SU-DHL-6 (cell line): ENCODE measurements around the gene FREY1.

Experiments
- H2AFZ ChIP-seq: fragments of 200-600 bp; sonication (generic); 2 replicates; pipeline ENCODE4 v1.6.1; 2014; ENCODE audit warnings: low read depth, mild to moderate bottlenecking, moderate library complexity, mixed read lengths, antibody characterized with exemption, low read length; ENCODE audit not compliant: severe bottlenecking
- H3F3A ChIP-seq: fragments of 200-600 bp; shearing (Covaris generic); 2 replicates; pipeline ENCODE4 v1.6.0; 2016; ENCODE audit warnings: antibody characterized with exemption, mild to moderate bottlenecking; ENCODE audit not compliant: insufficient read depth
- H3K27ac ChIP-seq: fragments of 200-600 bp; sonication (generic); 2 replicates; pipeline ENCODE4 v1.5.1; 2016; ENCODE audit warnings: low read depth, mild to moderate bottlenecking, low read length, moderate library complexity, mixed read lengths
- H3K27me3 ChIP-seq: fragments of 200-600 bp; sonication (generic), shearing (Covaris generic); 2 replicates; pipeline ENCODE4 v1.6.0; 2014; ENCODE audit warnings: mild to moderate bottlenecking, low read length
- H3K36me3 ChIP-seq: fragments of 200-600 bp; sonication (generic); 2 replicates; pipeline ENCODE4 v1.6.1; 2014; ENCODE audit warnings: mild to moderate bottlenecking, low read length, mixed read lengths
- H3K4me2 ChIP-seq: fragments of 300-600, 200-600 bp; shearing (Covaris generic), sonication (generic); 2 replicates; pipeline ENCODE4 v1.6.0; 2014; ENCODE audit warnings: low read length, low read depth, mild to moderate bottlenecking; ENCODE audit not compliant: poor library complexity, severe bottlenecking
- H3K4me3 ChIP-seq: fragments of 200-600 bp; sonication (generic); 2 replicates; pipeline ENCODE4 v1.5.1; 2014; ENCODE audit warnings: antibody characterized with exemption, low read length, mild to moderate bottlenecking, mixed read lengths; ENCODE audit not compliant: insufficient read depth, poor library complexity, severe bottlenecking
- H3K79me2 ChIP-seq: fragments of 200-600 bp; sonication (generic); 2 replicates; pipeline ENCODE4 v1.6.1; 2014; ENCODE audit warnings: mild to moderate bottlenecking, low read length, moderate library complexity; ENCODE audit not compliant: insufficient read depth
- H3K9ac ChIP-seq: fragments of 200-600 bp; sonication (generic); 2 replicates; pipeline ENCODE4 v1.7.0; 2014; ENCODE audit warnings: mild to moderate bottlenecking, low read length
- H3K9me2 ChIP-seq: fragments of 200-600 bp; sonication (generic); replicated peaks from 2 replicates; pipeline ENCODE4 v1.6.1; 2014; ENCODE audit warnings: low read length; ENCODE audit not compliant: insufficient read depth
- H3K9me3 ChIP-seq: fragments of 200-600 bp; sonication (generic); 2 replicates; pipeline ENCODE4 v1.6.1; 2014; ENCODE audit warnings: low read length, mixed read lengths; ENCODE audit not compliant: insufficient read depth
- H4K20me1 ChIP-seq: fragments of 200-600 bp; sonication (generic); 2 replicates; pipeline ENCODE4 v1.6.1; 2014; ENCODE audit warnings: low read depth, mild to moderate bottlenecking, antibody characterized with exemption, low read length, moderate library complexity, mixed read lengths
- EZH2phosphoT487 ChIP-seq: fragments of 200-600 bp; sonication (generic), shearing (Covaris generic); conservative IDR thresholded peaks from 2 replicates; pipeline ENCODE4 v1.6.1; 2018; ENCODE audit warnings: mild to moderate bottlenecking, antibody characterized with exemption, low read length, moderate library complexity, mixed read lengths
- TF ChIP-seq, protein P1 (sequence below): fragments of 200-600 bp; sonication (generic); IDR thresholded peaks from one replicate; pipeline ENCODE4 v1.5.1; 2017; ENCODE audit warnings: antibody characterized with exemption, mild to moderate bottlenecking, low read length, moderate library complexity; ENCODE audit not compliant: insufficient read depth, poor library complexity, severe bottlenecking

FREY1 gene

DNA sequence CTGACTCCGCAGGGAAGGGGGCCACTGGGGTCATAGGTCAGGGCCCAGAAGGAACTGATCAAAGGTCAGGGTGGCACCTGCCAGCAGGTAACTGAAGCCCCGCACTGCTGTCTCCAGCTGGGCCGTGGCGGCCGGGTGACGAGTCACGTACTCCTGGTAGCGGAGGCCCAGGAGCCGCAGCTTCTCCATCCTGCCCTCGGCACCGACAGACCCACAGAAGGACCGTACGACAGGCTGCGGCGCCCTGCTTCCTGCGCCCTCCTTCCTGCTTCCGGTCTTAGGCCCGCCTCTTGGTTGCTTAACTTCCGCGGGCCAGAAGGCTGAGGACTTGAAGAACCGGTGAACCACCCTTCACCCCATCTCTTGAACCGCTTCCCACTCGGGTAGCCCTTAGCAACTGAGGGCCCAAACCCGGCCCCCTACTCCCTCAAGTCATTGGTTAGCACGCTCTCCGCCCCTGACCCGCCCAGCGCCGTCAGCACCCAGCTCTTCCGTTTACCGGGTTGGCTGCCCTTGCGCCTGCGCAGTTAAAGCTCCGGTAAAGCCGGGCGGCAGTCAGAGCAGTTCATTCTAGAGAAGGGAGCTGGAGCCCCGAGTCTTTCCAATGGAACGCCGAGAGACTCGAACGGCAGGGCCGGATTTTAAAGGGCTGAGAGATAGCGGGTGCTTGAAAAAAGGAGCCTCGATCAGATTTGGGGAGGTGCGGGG, 10.7 kb upstream of the FREY1 start, which contains the start of gene PEX16:
Gene PEX16, minus strand, starts transcription at position 255 of the 708 bp plus-strand sequence. Its CDS starts 66 bp downstream, at position 189.
- Histone ChIP-seq H3K4me3 (peak within 1 kb of the TSS; percentile 96), H3K36me3 (no peaks in the 10 kb centered on the region), H3K27me3 (no peaks in the 10 kb centered on the region), H3K79me2 (peaks cover 16% of the 10 kb centered on the region), H2AFZ (peak within 1 kb of the TSS; percentile 71), H3K4me2 (peak within 1 kb of the TSS; percentile 78), H3F3A (peaks cover 10% of the 10 kb centered on the region), H3K27ac (peak within 1 kb of the TSS; percentile 87), H3K9me2 (no peaks in the 10 kb centered on the region), H3K9ac (peak within 1 kb of the TSS; percentile 95), H4K20me1 (no peaks in the 10 kb centered on the region), H3K9me3 (no peaks in the 10 kb centered on the region)
- TF ChIP-seq EZH2phosphoT487: no peak
- TF ChIP-seq, protein P1, sequence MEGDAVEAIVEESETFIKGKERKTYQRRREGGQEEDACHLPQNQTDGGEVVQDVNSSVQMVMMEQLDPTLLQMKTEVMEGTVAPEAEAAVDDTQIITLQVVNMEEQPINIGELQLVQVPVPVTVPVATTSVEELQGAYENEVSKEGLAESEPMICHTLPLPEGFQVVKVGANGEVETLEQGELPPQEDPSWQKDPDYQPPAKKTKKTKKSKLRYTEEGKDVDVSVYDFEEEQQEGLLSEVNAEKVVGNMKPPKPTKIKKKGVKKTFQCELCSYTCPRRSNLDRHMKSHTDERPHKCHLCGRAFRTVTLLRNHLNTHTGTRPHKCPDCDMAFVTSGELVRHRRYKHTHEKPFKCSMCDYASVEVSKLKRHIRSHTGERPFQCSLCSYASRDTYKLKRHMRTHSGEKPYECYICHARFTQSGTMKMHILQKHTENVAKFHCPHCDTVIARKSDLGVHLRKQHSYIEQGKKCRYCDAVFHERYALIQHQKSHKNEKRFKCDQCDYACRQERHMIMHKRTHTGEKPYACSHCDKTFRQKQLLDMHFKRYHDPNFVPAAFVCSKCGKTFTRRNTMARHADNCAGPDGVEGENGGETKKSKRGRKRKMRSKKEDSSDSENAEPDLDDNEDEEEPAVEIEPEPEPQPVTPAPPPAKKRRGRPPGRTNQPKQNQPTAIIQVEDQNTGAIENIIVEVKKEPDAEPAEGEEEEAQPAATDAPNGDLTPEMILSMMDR: no peak

DNA sequence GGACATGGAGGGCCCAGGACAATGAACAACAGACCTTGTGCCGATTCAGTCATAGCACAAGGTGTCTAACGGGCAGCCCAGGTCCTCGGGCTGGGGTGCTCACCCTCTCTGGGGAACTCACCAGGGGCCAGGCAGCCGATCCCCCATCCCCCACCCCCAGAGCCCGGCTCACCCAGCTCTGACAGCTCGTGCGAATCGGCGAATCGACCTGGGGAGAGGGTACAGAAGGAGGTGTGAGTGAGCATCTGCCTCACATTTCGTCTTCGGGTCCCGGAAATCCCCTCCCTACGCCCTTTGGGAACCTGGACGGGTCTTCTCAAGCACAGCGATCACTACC, 10.2 kb upstream of the FREY1 start:
- Histone ChIP-seq H2AFZ (peak overlapping the region; percentile 49), H3K4me2 (peak overlapping the region; percentile 78), H4K20me1 (no peaks in the 10 kb centered on the region), H3K27ac (peak overlapping the region; percentile 87), H3K4me3 (peak overlapping the region; percentile 96), H3F3A (peaks cover 10% of the 10 kb centered on the region), H3K36me3 (no peaks in the 10 kb centered on the region), H3K9me2 (no peaks in the 10 kb centered on the region), H3K27me3 (no peaks in the 10 kb centered on the region), H3K79me2 (peaks cover 16% of the 10 kb centered on the region), H3K9ac (peak overlapping the region; percentile 95), H3K9me3 (no peaks in the 10 kb centered on the region)
- TF ChIP-seq EZH2phosphoT487: no peak
- TF ChIP-seq, protein P1: no peak

DNA sequence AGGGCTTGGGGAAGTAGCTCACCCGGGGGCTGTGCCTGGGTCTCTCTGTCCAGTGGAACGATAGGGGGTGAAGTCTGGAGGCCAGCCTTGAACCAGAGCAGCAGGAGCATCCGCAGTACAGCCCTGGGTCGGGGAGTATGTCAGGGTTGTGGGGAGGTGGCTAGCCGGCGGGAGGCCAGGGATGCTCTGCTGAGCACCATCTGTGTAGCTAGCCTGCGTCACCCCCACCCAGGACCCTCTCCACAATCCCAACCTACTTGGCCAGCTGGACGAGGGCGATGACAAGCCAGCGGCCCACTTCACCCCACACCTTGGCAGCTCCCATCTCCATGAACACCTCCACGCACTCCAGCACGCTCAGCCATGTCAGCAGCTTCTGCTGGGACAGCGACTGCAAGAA, 8.4 kb upstream of the FREY1 start:
- H3K36me3 ChIP-seq: no peaks in the 10 kb centered on the region
- H4K20me1 ChIP-seq: no peaks in the 10 kb centered on the region
- TF ChIP-seq, protein P1: no peak
- TF ChIP-seq EZH2phosphoT487: no peak
- H3K4me3 ChIP-seq: no peak overlapping the region
- H3K27ac ChIP-seq: no peak overlapping the region
- H2AFZ ChIP-seq: no peak overlapping the region
- peaks cover 16% of the 10 kb centered on the region for H3K79me2 ChIP-seq
- H3K9me2 ChIP-seq: no peaks in the 10 kb centered on the region
- peaks cover 10% of the 10 kb centered on the region for H3F3A ChIP-seq
- no peak overlapping the region for H3K4me2 ChIP-seq
- no peak overlapping the region for H3K9ac ChIP-seq
- no peaks in the 10 kb centered on the region for H3K27me3 ChIP-seq
- no peaks in the 10 kb centered on the region for H3K9me3 ChIP-seq
